Measurements from ENCODE around the gene KRTAP10-5.

Gene KRTAP10-5

DNA sequence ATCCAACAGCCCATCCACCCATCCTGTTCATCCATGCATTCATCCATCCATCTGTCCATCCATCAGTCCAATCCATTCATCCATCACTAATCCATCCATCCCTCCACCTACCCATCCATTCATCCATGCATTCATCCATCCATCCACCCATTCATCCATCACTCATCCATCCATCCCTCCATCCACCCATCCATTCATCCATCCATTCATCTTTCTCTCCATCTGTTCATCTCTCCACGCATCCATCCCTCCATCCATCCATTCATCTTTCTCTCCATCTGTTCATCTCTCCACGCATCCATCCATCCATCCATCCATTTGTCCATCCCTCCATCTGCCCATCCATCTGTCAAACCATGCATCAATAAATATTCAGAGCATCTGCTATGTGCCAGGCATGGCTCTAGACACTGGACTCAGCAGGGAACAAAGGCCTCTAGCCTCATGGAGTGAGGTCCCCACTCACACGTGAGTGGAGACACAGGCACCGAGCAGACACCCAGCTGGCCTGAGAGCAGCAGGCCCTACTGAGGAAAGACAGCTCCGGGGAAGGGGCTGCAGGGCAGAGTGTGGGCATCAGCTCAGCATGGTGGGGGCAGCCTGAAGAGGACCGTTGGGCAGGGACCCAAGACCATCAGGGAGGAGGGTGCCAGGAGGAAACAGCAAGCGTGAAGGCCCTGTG lies 50.0 kb downstream of the KRTAP10-5 start:
- no peaks in the 10 kb centered on the region for H3K36me3 ChIP-seq
- no peaks in the 10 kb centered on the region for H3K9me3 ChIP-seq

DNA sequence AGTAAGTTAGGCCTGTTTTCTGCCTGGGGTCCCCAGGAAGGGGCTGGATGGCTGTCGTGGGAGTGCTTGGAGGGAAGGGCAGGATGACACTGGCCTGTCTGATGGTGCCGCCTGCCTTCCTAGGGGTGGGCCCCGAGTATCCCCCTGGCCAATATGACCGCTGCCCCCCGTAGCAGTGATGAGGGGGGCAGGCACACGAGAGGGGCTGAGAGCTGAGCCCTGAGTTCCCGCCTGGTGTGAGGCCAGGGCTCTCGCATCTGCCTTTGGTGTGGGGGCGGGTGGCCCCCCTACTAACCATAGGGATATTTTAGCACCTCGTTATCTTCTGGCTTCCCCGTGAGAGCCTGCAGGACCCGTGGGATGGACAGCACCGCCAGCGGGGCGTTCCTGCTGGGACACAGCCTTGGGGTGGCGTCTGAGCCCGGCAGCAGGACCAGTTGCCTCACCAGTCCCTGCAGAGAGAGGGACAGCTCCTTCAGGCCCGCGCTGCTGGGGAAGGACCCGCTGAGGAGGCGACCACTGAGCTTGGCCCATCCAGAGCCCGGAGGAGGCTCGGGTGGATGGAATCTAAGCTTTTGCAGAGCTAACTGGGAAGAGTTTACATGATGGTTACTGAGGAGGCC lies 50.8 kb downstream of the KRTAP10-5 start:
- H3K9me3 ChIP-seq = no peaks in the 10 kb centered on the region
- no peaks in the 10 kb centered on the region for H3K27me3 ChIP-seq

More for the DNA sequence above, 50.0 kb downstream of the KRTAP10-5 start:
- TF ChIP-seq, protein P1, sequence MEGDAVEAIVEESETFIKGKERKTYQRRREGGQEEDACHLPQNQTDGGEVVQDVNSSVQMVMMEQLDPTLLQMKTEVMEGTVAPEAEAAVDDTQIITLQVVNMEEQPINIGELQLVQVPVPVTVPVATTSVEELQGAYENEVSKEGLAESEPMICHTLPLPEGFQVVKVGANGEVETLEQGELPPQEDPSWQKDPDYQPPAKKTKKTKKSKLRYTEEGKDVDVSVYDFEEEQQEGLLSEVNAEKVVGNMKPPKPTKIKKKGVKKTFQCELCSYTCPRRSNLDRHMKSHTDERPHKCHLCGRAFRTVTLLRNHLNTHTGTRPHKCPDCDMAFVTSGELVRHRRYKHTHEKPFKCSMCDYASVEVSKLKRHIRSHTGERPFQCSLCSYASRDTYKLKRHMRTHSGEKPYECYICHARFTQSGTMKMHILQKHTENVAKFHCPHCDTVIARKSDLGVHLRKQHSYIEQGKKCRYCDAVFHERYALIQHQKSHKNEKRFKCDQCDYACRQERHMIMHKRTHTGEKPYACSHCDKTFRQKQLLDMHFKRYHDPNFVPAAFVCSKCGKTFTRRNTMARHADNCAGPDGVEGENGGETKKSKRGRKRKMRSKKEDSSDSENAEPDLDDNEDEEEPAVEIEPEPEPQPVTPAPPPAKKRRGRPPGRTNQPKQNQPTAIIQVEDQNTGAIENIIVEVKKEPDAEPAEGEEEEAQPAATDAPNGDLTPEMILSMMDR (IDR thresholded peaks at IDR 0.05) = no peak
- Histone ChIP-seq H3K27me3 (no peaks in the 10 kb centered on the region), H3K4me1 (ENCODE audit: control insufficient read depth in 1 of 2, insufficient read depth in 1 of 2, low read depth in 1 of 2, low read length in 1 of 2) (peaks cover 6 to 11% of the 10 kb centered on the region in 2 experiments), H3K27ac (no peak overlapping the region), H3K4me3 (ENCODE audit: low read depth in 1 of 2, low read length in 1 of 2) (no peak overlapping the region)

More for the DNA sequence above, 50.8 kb downstream of the KRTAP10-5 start:
- Histone ChIP-seq H3K27ac (no peak overlapping the region), H3K36me3 (no peaks in the 10 kb centered on the region), H3K4me3 (ENCODE audit: low read depth in 1 of 2, low read length in 1 of 2) (no peak overlapping the region), H3K4me1 (ENCODE audit: control insufficient read depth in 1 of 2, insufficient read depth in 1 of 2, low read depth in 1 of 2, low read length in 1 of 2) (peaks cover 2 to 4% of the 10 kb centered on the region in 2 experiments)
- TF ChIP-seq, protein P1 (IDR thresholded peaks at IDR 0.05) = no peak

Data from neutrophil (primary cell).